ENCODE data around the gene BPNT1.
"Not testable (repeated sequence)": the region's sequence is repeated elsewhere in the genome, so short reads cannot be mapped to it uniquely, and the experiment has no call there.

Gene BPNT1, protein sequence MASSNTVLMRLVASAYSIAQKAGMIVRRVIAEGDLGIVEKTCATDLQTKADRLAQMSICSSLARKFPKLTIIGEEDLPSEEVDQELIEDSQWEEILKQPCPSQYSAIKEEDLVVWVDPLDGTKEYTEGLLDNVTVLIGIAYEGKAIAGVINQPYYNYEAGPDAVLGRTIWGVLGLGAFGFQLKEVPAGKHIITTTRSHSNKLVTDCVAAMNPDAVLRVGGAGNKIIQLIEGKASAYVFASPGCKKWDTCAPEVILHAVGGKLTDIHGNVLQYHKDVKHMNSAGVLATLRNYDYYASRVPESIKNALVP

DNA sequence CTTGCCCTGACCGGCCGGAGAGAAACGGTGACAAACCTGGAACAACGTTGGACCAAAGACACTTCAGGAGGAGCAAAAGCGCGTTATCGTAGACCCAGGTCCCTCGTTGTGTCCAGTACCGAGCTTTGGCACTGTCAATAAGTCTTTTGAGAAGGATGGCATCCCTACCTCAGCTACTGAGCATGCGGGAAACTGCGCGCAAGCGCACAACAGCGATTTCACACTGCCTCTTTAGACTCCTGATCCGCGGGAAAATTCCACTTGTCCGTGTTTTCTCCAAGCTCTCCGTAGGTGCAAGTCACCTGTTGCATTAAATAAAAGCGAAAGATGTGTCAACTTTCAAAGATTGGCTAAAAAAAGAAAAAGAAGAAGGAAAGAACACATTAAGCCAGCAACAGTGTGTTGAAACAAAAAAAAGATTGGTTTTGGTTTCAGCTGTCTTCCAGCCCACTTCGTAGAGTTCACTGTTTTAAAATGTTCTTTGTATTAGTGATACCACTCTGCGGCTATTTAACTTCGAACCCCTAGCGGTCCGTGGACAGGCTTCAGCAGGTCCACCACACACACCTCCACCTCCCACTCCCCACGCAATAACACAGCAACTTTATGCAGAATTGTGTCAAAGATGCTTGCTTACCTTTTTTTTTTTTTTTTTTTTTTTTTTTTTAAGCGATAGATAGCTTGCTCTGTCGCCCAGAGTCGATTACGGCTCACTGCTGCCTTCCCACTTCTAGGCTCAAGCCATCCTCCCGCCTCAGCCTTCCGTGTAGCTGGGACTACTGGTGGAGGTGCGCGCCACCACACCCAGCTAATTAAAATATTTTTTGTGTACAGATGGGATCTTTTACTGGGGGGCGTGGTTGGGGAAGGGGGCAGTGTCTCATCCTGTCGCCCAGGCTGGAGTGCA is at the start of gene BPNT1:
TSS of gene BPNT1 (minus strand) at position 139 of the 907 bp plus-strand sequence. CDS start 9,942 bp downstream, outside the sequence.
- DNase-seq (ENCODE audit: low read depth), result peak; percentile 95

DNA sequence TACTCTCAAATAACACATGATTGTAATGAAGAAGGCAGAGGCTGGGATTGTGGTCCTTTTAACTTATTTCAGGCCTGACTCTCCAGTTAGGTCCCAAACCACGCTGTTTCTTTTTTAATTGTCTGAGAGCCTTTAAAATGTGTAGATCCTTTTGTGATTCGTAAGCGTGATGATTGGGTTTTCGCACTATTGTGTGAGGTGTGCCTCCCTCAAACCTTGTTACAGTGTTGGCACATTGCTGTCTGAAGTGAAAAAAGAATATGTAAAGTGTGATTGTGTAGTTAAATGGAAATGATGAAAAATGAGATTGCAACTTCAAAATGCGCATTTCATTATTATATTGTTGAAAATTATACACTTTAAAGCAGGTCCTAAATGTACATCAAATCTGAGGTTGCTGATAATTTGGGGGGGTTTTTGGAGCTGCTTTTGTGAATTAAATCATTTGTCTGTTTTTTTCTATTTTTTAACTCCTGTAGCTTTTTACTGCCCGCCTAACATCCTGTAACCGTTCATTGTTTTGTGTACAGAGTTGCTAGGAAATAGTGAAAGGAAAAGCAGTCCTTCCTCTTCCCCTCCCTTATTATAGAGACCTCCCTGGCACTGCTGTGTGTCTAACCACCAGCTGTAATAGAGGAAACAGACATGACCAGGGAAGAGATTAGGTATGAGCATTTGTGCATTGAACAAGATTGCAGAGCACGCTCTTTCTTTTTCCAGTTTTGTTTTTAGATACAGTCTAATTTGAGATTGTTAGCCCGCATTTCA is 47.6 kb upstream of the BPNT1 start:
- no peak for DNase-seq (ENCODE audit: low read depth)

DNA sequence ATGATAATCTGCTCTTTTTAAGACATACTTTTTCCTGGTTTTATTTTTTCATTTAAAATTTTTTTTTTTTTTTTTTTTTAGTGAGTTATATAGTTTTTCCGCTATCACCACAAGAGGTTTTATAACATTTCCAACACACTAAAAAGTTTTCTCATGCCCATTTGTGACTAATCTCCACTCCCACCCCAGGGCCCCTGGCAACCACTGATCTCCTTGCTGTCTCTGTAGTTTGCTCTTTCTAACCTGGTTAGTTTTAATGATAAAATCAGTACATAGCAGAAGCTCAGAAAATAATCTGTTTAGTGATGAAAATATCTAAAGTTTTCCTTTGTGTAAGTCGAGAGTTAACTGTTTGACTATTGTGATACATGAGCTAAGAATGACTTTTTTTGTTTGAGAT is 46.2 kb upstream of the BPNT1 start:
- no peak for DNase-seq (ENCODE audit: low read depth)

DNA sequence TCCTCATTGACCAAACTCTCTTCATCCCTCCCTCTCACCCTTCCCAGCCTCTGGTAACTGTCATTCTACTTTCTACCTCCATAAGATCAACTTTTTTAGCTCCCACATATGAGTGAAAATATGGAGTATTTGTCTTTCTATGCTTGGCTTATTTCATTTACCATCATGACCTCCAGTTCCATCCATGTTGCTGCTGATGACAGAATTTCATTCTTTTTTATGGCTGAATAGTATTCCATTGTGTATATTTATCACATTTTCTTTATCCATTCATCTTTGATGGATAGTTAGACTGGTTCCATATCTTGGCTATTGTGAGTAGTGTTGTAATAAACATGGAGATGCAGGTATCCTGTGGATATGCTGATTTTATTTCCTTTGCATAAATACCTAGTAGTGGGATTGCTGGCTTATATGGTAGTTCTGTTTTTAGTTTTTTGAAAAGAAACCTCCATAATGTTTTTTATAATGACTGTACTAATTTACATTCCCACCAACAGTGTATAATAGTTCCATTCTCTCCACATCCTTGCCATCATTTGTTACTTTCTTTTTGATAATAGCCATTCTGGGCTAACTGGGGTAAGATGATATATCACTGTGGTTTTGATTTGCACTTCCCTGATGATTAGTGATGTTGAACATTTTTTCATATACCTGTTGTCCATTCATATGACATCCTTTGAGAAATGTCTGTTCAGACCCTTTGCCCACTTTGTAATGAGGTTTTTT is 40.1 kb upstream of the BPNT1 start:
- no peak for DNase-seq (ENCODE audit: low read depth)

DNA sequence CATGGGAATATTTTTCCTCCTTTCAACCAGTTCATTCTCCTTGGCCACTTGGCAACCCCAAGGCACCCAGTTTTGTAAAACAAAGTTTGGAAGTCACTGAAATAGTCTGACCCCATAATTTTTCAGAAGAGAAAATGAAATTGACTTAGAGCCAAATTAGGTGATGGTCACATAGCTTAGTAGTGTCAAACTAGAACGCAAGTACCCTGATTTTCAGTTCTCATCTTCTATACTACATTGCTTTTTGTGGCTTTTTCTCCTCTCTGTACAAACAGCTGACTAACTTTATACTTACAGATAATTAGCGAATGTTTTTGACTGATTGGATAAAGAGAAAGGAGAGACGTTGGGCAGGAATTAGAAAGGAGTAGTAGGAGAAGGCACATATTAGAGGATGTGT is 37.5 kb upstream of the BPNT1 start:
- DNase-seq (ENCODE audit: low read depth), result no peak

DNA sequence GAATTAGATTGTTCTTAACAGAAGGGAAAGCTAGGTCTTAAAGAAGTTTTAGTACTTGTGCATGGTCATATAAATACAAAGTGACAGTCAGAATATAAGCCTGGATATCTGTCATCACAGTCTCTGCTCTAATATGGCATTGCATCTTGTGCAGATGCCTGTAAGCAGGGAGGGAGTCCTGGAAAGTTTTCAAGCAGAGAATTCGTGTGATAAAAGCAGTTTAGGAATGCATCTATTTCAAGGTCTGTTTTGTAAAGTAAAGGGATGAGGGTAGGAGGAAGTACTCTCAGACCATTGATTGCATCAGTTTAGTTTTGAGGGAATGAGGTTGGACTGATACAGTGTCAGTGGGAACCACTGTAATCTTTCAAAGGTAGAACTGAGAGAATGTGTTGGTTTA is 35.0 kb upstream of the BPNT1 start:
- no peak for DNase-seq (ENCODE audit: low read depth)

DNA sequence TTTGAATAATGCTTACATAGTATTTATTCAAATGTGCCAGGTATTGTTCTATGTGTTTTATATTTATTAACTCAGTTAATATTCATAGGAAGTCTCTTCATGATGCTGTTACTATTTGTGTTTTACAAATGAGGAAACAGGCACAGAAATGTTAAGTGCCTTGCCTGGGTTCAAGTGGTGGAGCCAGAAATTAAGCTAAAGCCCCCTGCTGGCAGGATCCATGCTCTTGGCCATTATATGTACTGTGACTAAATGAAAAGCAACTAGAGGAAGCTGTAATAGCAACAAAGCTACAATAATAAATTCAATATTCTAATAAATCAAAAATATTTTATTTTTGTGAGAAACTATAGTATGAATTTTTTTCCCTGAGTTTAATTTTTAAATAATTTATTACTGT is 34.3 kb upstream of the BPNT1 start:
- DNase-seq (ENCODE audit: low read depth), result no peak

DNA sequence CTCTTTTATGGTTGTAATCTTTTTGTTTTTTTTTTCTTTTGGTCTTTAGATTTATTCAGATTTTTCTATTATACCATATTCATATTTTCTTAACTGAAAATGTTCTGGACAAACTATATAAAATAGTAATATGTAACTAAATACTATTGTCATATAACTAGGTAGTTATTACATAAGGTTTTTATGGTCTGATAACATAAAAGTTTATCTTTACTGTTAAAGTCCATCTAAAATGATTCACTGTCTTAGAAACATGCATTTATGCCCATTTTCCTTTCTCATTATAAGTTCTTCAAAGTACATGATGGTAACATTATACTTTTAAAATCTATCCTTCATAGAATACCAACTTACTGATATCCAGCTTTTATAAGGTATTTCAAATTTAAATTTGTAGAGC is 33.5 kb upstream of the BPNT1 start:
- DNase-seq (ENCODE audit: low read depth), result no peak

DNA sequence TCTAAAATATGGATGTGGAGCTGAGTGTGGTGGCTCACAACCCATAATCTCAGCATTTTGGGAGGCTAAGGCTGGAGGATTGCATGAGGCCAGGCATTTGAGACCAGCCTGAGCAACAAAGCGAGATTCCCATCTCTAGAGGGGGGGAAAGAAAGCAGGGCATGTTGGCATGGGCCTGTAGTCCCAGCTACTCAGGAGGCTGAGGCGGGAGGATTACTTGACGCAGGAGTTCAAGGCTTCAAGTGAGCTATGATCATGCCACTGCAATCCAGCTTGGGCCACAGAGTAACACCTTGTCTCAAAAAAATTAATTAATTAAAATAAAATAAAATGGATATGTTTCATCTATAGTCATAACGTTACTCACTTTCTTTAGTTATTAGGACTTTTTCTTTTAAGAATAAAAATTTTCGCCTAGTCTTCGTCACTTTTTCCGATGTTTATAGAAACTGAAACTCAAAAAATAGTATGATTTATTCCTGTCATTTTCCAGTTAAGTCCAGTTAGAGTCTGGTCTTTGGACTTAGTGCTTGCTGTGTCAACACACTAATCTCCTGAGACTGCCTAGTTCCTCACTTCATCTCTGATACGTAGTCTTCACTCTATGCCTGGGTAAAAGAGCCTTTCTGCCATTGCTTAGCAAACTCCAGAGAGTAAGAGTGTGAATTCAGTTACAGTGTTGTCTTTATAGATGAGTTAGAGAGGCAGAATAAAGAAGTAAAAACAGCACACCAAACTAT is 32.4 kb upstream of the BPNT1 start:
- DNase-seq (ENCODE audit: low read depth), result no peak

DNA sequence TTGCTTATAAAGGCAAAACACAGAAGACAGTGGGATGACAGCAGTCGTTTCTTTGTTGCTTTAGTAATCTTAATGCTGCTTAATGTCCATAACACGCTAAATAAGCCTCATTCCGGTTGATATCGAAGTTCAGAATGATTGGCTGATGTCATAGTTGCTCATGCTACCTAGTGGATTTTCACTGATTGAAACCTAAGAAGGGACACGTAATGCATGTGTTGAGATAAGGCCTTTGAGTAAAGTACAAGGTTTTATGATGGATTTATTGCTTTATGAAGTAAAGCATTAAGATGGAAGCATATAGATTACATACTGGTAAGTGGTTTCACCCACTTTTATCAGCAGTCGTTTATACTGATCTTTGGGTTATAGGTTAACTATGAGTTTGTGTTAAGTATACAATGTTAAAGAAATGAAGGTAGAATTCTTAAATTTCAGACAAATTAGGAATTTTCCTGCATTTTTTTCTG is 29.5 kb upstream of the BPNT1 start:
- DNase-seq (ENCODE audit: low read depth), result no peak

DNA sequence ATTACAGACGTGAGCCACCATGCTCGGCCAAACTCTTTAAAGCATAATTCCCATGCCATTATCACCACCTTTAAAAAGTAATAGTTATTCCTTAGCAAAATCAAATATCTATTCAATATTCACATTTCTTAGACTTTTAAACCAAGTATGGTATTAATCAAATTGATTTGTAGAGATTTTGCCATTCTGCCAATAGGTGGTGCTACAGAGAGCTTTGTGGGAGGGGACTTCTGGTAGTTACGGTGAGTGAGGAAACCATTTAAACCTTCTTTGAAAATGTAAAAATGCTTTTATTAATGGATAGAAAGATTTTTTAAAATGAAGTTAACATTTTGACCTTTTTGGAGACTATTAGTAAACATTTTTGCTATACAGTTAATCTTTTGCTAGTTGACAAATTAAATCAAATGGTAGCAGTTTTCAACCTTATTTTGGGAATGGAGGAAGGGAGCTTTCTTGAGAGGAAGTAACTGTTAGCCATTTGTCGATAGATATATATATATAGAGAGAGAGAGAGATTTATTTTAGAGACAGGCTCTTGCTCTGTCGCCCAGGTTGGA is 23.6 kb upstream of the BPNT1 start:
- DNase-seq (ENCODE audit: low read depth), result no peak

DNA sequence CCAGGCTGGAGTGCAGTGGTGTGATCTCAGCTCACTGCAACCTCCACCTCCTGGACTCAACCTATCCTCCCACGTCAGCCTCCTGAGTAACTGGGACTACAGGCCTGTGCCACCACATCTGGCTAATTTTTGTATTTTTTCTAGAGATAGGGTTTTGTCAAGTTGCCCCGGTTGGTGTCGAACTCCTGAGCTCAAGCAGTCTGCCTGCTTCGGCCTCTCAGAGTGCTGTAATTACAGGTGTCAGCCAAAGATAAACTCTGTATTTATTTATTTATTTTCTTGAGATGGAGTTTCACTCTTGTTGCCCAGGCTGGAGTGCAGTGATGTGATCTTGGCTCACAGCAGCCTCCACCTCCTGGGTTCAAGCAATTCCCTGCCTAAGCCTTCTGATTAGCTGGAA is 23.0 kb upstream of the BPNT1 start:
- not testable (repeated sequence) for DNase-seq (ENCODE audit: low read depth)

DNA sequence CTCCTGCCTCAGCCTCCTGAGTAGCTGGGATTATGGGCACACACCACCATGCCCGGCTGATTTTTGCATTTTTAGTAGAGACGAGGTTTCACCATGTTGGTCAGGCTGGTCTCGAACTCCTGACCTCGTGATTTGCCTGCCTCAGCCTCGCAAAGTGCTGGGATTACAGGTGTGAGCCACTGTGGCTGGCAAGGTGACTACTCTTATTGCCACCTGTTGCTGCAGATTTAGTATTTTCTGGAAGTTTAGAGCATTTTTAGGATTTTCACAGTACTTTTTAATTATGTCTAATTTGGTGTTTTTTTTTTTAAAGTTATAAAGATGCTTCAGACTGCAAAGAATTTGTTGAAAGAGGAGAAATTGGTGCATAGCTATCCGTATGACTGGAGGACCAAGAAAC is 20.9 kb upstream of the BPNT1 start:
- not testable (repeated sequence) for DNase-seq (ENCODE audit: low read depth)

DNA sequence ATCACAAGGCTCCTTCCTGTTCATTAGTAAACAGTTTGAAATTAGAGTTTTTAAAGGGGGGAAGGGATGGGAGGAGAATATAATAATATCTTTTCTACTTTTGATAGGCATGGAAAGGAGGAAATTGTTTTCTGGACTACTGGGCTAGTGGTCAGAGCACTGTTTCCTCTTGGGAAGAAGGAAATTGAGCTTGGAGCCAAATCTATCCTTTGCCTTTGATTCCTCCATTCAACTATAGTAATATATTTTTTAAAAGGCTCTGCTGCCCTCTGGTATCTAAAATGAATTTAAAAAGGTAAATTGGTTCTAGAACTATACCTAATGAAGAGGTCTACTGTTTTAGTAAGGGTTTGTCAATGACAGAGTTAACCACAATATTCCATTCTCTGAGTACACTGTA is 10.2 kb upstream of the BPNT1 start:
- DNase-seq (ENCODE audit: low read depth), result no peak

DNA sequence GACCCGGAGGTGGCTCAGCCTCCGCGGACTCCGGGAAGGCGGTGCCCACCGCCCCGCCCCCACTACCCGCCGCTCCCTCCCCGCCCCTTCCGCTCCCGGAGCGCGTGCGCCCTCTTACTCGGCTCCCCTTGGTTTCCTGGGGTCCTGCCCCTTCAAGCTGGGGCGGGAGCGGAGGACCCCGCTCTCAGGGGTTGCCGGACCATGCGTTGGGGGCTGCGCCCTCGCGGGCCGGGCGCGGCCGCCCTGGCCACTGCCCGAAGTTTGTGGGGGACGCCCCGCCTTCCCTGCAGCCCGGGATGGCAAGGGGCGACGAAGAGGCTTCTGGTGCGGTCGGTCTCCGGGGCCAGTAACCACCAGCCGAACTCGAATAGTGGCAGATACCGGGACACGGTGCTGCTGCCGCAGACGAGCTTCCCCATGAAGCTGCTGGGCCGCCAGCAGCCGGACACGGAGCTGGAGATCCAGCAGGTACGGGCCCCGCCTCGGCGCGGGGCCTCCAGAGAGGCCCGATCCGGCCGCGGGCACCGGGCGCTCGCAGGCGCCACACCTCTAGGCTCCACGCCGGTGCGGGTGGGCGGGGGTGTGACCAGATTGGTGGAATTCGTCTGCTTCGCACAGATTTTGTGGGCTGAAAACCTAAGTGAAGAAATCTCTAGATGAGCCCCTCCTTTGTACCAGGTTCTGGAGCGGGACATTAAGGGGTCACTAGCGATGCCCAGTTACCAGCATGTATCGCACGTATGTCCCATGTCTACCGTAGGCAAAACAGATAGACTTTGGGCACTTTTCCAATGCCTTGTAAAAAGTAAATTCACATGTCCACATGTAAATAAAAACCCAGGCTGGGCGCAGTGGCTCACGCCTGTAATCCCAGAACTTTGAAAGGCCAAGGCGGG is 4.7 kb upstream of the BPNT1 start, which contains the start of gene IARS2:
TSS of gene IARS2 (plus strand) at position 117 of the 896 bp plus-strand sequence. CDS start at position 202, 85 bp downstream.
- DNase-seq (ENCODE audit: low read depth), result peak; percentile 90

DNA sequence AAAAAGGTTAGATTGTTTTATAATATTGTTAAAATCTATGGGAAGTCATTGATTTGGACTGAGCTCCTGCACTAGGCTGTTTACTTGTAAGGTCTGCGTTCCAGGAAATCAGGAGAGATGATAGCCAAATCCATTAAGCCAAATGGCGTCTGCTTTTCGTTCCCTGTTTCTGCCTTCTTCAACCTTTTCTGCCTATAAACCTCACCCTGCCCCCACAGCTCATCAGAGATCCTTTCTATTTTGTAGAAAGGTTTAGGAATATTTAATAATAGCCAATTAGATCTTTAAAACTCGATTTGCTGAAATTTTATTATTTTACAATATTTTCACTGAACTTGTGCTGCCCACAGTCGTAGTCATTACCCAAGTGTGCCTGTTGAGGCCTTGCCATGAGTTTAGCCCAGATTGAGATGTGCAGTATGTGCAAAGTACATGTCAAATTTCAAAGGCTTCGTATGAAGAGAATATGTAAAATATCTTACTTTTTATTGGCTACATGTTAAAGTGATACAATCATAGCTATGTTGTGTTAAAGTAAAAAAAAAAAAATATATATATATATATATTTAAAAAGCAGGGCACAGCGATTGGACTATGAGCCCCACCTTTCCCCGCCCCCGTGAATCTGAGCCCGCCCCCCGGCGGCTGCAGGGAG is 3.9 kb upstream of the BPNT1 start:
- DNase-seq (ENCODE audit: low read depth), result no peak

DNA sequence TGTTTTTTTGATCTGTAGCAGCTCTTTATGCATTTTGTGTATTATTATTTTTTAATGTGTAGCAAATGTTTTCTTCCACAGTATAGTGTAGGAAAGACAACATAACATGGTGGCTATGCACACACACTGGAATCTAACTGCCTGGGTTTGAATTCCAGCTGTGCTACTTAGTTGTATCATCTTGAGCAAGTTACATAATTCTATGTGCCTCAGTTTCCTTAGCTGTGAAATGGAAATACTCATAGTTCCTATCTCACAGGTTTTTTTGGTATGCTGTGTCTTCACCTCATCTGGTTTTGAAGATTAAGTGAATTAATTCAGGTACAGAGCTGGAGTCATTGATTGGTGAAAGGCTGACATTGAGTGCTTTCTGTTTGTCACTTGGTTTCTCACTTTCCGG is 3.1 kb upstream of the BPNT1 start:
- DNase-seq (ENCODE audit: low read depth), result no peak

DNA sequence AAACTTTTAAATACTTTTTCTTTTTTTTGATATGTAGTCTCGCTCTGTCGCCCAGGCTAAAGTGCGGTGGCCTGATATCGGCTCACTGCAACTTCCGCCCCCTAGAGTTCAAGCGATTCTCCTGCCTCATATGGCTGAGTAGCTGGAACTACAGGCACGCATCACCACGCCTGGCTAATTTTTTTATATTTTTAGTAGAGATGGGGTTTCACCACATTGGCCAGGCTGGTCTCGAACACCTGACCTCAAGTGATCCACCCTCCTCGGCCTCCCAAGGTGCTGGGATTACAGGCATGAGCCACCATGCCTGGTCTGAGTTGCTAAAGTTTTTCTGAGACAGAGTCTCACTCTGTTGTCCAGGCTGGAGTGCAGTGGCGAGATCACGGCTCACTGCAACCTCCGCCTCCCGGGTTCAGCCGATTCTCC is 3.3 kb downstream of the BPNT1 start:
- DNase-seq (ENCODE audit: low read depth), result not testable (repeated sequence)

DNA sequence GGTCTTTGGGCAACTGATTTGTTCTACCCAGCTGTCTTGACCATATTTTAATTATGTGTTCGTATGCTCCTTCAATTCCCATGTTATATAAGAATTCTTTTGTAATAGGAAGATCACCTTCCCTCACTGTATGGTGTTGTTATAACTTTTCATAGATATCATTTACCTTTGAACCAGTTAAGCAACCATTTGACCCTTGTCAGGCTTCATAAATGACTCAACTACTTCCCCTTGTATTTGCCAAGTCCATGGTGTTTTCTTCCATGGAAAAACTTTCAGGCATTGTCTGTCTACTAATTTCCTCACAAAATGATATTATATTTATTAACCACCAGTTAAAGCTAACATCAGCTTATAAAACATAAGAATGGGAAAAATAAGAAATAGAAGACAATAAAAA is 5.1 kb downstream of the BPNT1 start:
- no peak for DNase-seq (ENCODE audit: low read depth)
